Activated T-cell treated with anti-CD3 and anti-CD28 coated beads, Interleukin-2, amount 50 U/mL, for 72 hours (primary cell): ENCODE results near the gene TTYH2. TPM values are rescaled to one million over a fixed set of nuclear protein-coding genes. Genes with fewer than 3 reads are reported as not detected.
"Not testable (repeated sequence)": the region's sequence is repeated elsewhere in the genome, so short reads cannot be mapped to it uniquely, and the experiment has no call there.

Experiments used
- ATAC-seq, 2 donors: fragments of 150-1000 bp; cut with Tn5 transposase; replicated peaks in 1 of 2; 2 replicates each; pipeline ENCODE4 v1.10.0; 2021; ENCODE audit warnings: moderate library complexity in 2 of 2, mild to moderate bottlenecking in 1 of 2
- DNase-seq, 2 donors: peaks; one replicate each; pipeline ENCODE4 v3.0.0; 2021 to 2022; ENCODE audit warnings: mixed read lengths in 1 of 2
- H3K27ac Mint-ChIP-seq: one replicate; pipeline ENCODE4 v1.8.0; 2022; ENCODE audit warnings: mild to moderate bottlenecking, moderate library complexity, mixed read lengths
- H3K27me3 Mint-ChIP-seq: one replicate; pipeline ENCODE4 v1.8.0; 2022; ENCODE audit warnings: low read depth, mixed read lengths
- H3K36me3 Mint-ChIP-seq, 2 donors: one replicate each; pipeline ENCODE4 v1.8.0; 2022; ENCODE audit warnings: mixed read lengths in 2 of 2, mild to moderate bottlenecking in 1 of 2; ENCODE audit not compliant: insufficient read depth in 2 of 2
- H3K4me1 Mint-ChIP-seq: one replicate; pipeline ENCODE4 v1.8.0; 2022; ENCODE audit warnings: low read depth, mixed read lengths
- H3K4me3 Mint-ChIP-seq, 2 donors: one replicate each; pipeline ENCODE4 v1.8.0; 2022; ENCODE audit warnings: mild to moderate bottlenecking in 2 of 2, mixed read lengths in 2 of 2, moderate library complexity in 2 of 2
- H3K9me3 Mint-ChIP-seq, 2 donors: one replicate each; pipeline ENCODE4 v1.8.0; 2022; ENCODE audit warnings: mixed read lengths in 2 of 2
- total RNA-seq, 2 donors: library from RNA; stranded (reverse); gene quantifications; one replicate each; pipeline ENCODE4 v1.2.3, GENCODE V29; 2022

Gene TTYH2
- total RNA-seq, 2 donors from 2014 or later, result 5.3 to 7.2 TPM

GRCh38 chr17:74253036-74253435 lies 39.7 kb downstream of the TTYH2 start:
- DNase-seq (no peak), ATAC-seq (no peak)
- H3K36me3 Mint-ChIP-seq, result no peaks in the 10 kb centered on the region
- H3K27ac Mint-ChIP-seq, result no peak overlapping the region
- H3K27me3 Mint-ChIP-seq, result no peaks in the 10 kb centered on the region
- H3K4me1 Mint-ChIP-seq, result no peaks in the 10 kb centered on the region
- no peak overlapping the region for H3K4me3 Mint-ChIP-seq
- no peaks in the 10 kb centered on the region for H3K9me3 Mint-ChIP-seq

- DNase-seq (no peak), ATAC-seq (no peak)
- Mint-ChIP-seq H3K4me1 (no peaks in the 10 kb centered on the region), H3K9me3 (no peaks in the 10 kb centered on the region), H3K27ac (no peak overlapping the region), H3K36me3 (no peaks in the 10 kb centered on the region), H3K4me3 (no peak overlapping the region), H3K27me3 (no peaks in the 10 kb centered on the region)
Observed at GRCh38 chr17:74257311-74257710, 43.9 kb downstream of the TTYH2 start.

GRCh38 chr17:74259667-74260524 lies 46.5 kb downstream of the TTYH2 start:
- Mint-ChIP-seq H3K27ac (no peak overlapping the region), H3K27me3 (no peaks in the 10 kb centered on the region)

DNA sequence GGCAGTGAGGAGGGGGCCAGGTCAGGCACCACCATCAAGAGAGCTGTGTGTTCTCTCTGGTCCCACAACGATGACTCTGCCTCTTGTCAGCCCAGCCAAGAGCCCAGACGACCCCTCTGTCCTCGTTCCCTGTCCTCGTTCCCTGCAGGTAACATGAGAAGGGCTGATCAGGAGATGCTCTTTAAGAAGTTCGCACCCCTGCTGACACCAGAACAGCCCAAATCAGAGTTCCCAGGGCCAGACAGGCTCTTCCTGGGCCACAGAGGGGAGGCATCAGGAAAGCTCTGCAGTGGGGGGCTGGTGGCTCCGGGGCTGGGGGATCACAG lies 47.1 kb downstream of the TTYH2 start:
- no peak overlapping the region for H3K27ac Mint-ChIP-seq
- no peaks in the 10 kb centered on the region for H3K36me3 Mint-ChIP-seq
- DNase-seq (no peak), ATAC-seq (no peak)
- H3K9me3 Mint-ChIP-seq, result no peaks in the 10 kb centered on the region
- H3K4me3 Mint-ChIP-seq, result no peak overlapping the region
- no peaks in the 10 kb centered on the region for H3K27me3 Mint-ChIP-seq
- no peaks in the 10 kb centered on the region for H3K4me1 Mint-ChIP-seq

More at GRCh38 chr17:74259667-74260524, 46.5 kb downstream of the TTYH2 start:
- no peaks in the 10 kb centered on the region for H3K36me3 Mint-ChIP-seq
- H3K4me3 Mint-ChIP-seq, result no peak overlapping the region
- no peaks in the 10 kb centered on the region for H3K9me3 Mint-ChIP-seq
- no peak for DNase-seq
- no peak for ATAC-seq
- no peaks in the 10 kb centered on the region for H3K4me1 Mint-ChIP-seq

- Mint-ChIP-seq H3K27me3 (peaks cover 2% of the 10 kb centered on the region), H3K4me3 (no peak overlapping the region), H3K4me1 (peaks cover under 1% of the 10 kb centered on the region), H3K27ac (no peak overlapping the region), H3K36me3 (no peaks in the 10 kb centered on the region), H3K9me3 (no peaks in the 10 kb centered on the region)
- ATAC-seq, result no peak
- DNase-seq, result no peak
Observed at GRCh38 chr17:74262601-74263000, 49.2 kb downstream of the TTYH2 start.

GRCh38 chr17:74267054-74267453 lies 53.7 kb downstream of the TTYH2 start:
- H3K4me3 Mint-ChIP-seq, H3K36me3 Mint-ChIP-seq, H3K4me1 Mint-ChIP-seq, ATAC-seq, H3K27ac Mint-ChIP-seq, H3K9me3 Mint-ChIP-seq, DNase-seq: not testable (repeated sequence)
- H3K27me3 Mint-ChIP-seq, result peaks cover 17% of the 10 kb centered on the region

GRCh38 chr17:74267579-74267978 lies 54.2 kb downstream of the TTYH2 start:
- peaks cover 20% of the 10 kb centered on the region for H3K27me3 Mint-ChIP-seq
- H3K27ac Mint-ChIP-seq, result no peak overlapping the region
- ATAC-seq (no peak), DNase-seq (no peak)
- no peaks in the 10 kb centered on the region for H3K36me3 Mint-ChIP-seq
- no peaks in the 10 kb centered on the region for H3K9me3 Mint-ChIP-seq
- H3K4me3 Mint-ChIP-seq, result no peak overlapping the region
- peaks cover 6% of the 10 kb centered on the region for H3K4me1 Mint-ChIP-seq

- ATAC-seq (no peak), DNase-seq (no peak)
- peaks cover 25% of the 10 kb centered on the region for H3K27me3 Mint-ChIP-seq
- no peak overlapping the region for H3K27ac Mint-ChIP-seq
- H3K4me1 Mint-ChIP-seq, result peaks cover 11% of the 10 kb centered on the region
- no peaks in the 10 kb centered on the region for H3K36me3 Mint-ChIP-seq
- no peak overlapping the region for H3K4me3 Mint-ChIP-seq
- H3K9me3 Mint-ChIP-seq, result no peaks in the 10 kb centered on the region
Observed at GRCh38 chr17:74267987-74268499, 54.7 kb downstream of the TTYH2 start.

- no peak for ATAC-seq
- H3K4me1 Mint-ChIP-seq, result peaks cover 12% of the 10 kb centered on the region
- no peaks in the 10 kb centered on the region for H3K36me3 Mint-ChIP-seq
- H3K27ac Mint-ChIP-seq, result no peak overlapping the region
- peaks cover 30% of the 10 kb centered on the region for H3K27me3 Mint-ChIP-seq
- no peak for DNase-seq
- no peak overlapping the region for H3K4me3 Mint-ChIP-seq
- no peaks in the 10 kb centered on the region for H3K9me3 Mint-ChIP-seq
Observed at GRCh38 chr17:74268558-74268957, 55.2 kb downstream of the TTYH2 start.

DNA sequence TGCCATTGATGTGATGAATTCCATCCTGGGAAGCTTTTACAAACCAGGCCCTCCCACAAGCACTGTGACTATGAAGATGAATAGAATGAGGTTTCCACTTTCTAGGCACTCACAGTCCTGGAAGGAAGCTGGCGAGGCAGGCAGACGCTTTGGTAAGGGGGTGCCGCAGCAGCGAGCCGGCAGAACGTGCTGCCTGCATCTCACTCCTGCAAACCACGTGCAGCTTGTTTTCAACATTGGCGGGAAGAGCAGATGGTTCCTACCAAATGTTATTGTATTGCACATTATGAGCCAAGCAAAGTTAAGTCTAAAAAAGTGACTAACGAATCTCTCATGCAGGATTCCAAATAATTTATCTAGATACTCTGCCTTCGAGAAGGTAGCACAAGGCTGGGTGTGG lies 57.0 kb downstream of the TTYH2 start:
- peaks cover 37% of the 10 kb centered on the region for H3K27me3 Mint-ChIP-seq
- ATAC-seq (no peak), DNase-seq (no peak)
- no peak overlapping the region for H3K4me3 Mint-ChIP-seq
- H3K27ac Mint-ChIP-seq, result no peak overlapping the region
- H3K9me3 Mint-ChIP-seq, result no peaks in the 10 kb centered on the region
- H3K36me3 Mint-ChIP-seq, result no peaks in the 10 kb centered on the region
- peaks cover 18% of the 10 kb centered on the region for H3K4me1 Mint-ChIP-seq

GRCh38 chr17:74271281-74271680 lies 57.9 kb downstream of the TTYH2 start:
- Mint-ChIP-seq H3K4me3 (no peak overlapping the region), H3K27ac (no peak overlapping the region), H3K27me3 (peaks cover 42% of the 10 kb centered on the region), H3K4me1 (peaks cover 20% of the 10 kb centered on the region), H3K36me3 (no peaks in the 10 kb centered on the region), H3K9me3 (no peaks in the 10 kb centered on the region)
- no peak for ATAC-seq
- no peak for DNase-seq

- DNase-seq (no peak), ATAC-seq (no peak)
- no peaks in the 10 kb centered on the region for H3K9me3 Mint-ChIP-seq
- no peak overlapping the region for H3K27ac Mint-ChIP-seq
- peaks cover 47% of the 10 kb centered on the region for H3K27me3 Mint-ChIP-seq
- H3K4me3 Mint-ChIP-seq, result no peak overlapping the region
- H3K36me3 Mint-ChIP-seq, result no peaks in the 10 kb centered on the region
- peaks cover 26% of the 10 kb centered on the region for H3K4me1 Mint-ChIP-seq
Observed at GRCh38 chr17:74271901-74272561, 58.7 kb downstream of the TTYH2 start.

DNA sequence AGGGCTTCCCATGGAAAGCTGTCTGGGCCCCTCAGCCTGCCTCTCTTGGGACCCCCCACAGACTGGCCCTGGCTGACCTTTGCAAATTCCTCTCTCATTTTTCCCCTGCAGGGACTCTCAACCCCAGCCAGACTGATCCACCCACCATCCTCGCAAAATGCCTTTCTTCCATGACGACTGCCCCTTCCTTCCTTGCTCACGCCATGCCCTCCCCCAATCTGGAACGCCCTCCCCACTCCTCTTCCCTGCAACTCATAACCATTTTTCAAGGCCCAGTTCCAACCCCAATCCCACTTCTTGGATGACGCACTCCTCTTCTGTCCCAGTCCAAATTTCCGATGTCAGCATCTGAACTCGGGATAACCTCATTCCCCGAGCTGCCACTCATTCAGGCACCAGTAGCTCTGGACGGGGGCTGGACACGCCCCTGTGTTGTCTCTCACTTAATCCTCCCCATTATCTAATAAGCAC lies 59.4 kb downstream of the TTYH2 start:
- Mint-ChIP-seq H3K36me3 (no peaks in the 10 kb centered on the region), H3K4me3 (no peak overlapping the region), H3K27me3 (peaks cover 43% of the 10 kb centered on the region), H3K4me1 (peaks cover 24% of the 10 kb centered on the region), H3K9me3 (no peaks in the 10 kb centered on the region), H3K27ac (no peak overlapping the region)
- ATAC-seq, result no peak
- DNase-seq, result no peak
